WI38 (cell line): Measurements from ENCODE around the gene RTN1.

ENCODE experiments used
- H3K4me3 ChIP-seq: 2 replicates; pipeline ENCODE4 v1.5.1; 2011; ENCODE audit warnings: low read depth, mild to moderate bottlenecking, control low read depth, low read length
- TF ChIP-seq, protein P1 (sequence below): IDR thresholded peaks from 2 replicates; pipeline ENCODE4 v1.5.1; 2012; ENCODE audit warnings: low read depth, mild to moderate bottlenecking, control low read depth, low read length

RTN1 gene

DNA sequence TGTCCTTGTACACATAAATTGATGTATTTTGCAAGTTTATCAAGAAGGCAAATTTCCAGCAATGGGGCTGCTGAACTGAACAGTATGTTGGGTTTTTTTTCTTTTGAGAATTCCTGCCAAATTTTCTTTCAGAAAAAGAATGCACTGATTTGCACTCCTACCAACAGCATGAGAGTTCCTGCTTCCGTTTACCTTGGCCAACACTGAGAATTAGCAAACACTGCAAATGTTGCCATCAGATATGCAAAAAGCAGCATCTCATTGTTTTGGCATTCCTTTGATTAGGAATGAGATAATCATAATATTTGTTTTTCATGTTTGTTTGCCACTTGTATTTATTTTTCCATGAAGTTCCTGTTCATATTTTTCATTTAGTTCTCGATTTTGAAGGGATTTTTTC is 82.4 kb downstream of the RTN1 start:
- TF ChIP-seq, protein P1, sequence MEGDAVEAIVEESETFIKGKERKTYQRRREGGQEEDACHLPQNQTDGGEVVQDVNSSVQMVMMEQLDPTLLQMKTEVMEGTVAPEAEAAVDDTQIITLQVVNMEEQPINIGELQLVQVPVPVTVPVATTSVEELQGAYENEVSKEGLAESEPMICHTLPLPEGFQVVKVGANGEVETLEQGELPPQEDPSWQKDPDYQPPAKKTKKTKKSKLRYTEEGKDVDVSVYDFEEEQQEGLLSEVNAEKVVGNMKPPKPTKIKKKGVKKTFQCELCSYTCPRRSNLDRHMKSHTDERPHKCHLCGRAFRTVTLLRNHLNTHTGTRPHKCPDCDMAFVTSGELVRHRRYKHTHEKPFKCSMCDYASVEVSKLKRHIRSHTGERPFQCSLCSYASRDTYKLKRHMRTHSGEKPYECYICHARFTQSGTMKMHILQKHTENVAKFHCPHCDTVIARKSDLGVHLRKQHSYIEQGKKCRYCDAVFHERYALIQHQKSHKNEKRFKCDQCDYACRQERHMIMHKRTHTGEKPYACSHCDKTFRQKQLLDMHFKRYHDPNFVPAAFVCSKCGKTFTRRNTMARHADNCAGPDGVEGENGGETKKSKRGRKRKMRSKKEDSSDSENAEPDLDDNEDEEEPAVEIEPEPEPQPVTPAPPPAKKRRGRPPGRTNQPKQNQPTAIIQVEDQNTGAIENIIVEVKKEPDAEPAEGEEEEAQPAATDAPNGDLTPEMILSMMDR = no peak
- no peak overlapping the region for H3K4me3 ChIP-seq

DNA sequence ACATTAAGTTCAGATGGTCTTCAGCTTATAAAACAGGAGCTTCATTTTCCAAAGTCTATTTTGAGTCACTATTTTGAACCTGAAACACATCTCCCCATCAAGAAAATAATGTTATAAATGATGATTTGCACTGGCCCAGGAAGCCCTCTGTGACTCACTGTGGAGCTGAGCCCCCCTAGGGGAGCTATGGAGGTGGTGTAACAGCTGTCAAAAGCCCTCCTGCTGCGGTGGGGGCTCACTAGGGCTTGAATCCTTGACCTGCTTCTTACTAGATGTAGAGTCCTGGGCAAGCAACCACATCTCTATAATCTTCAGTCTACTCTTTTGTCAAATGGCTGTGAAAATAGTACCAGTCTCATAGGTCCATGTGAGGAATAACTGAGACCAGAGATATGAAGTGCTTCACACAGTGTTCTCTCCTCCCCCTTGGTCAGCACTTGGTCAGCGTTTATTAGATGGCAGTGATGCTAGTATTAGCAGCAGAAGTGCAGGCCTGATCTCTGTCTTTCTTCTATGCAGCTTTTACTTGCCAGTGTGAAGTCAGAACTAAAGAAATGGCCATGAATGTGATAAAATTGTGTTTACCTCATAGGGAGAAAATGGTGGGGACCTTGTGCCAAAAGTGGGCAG is 83.4 kb downstream of the RTN1 start:
- TF ChIP-seq, protein P1 = no peak

DNA sequence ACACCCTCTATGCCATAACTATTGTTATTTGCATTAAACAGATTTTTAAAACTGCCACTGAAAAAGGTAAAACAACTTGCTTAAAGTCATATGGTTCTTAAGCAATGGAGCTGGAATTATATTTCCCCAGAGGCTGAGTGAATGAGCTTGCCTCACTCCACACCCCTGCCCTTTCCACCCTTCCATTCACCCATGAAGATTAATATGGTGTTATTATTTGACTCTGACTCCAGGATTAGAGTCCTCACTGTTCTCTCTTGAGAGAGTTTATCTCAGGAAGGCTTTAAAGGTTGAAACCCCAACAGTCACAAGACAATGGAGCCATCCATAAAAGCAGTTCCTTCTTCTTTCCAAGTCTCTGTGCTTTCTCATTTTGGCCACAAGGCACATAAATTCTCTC is 84.9 kb downstream of the RTN1 start:
- H3K4me3 ChIP-seq = no peak overlapping the region
- TF ChIP-seq, protein P1 = no peak

More for the DNA sequence above, 83.4 kb downstream of the RTN1 start:
- no peak overlapping the region for H3K4me3 ChIP-seq

DNA sequence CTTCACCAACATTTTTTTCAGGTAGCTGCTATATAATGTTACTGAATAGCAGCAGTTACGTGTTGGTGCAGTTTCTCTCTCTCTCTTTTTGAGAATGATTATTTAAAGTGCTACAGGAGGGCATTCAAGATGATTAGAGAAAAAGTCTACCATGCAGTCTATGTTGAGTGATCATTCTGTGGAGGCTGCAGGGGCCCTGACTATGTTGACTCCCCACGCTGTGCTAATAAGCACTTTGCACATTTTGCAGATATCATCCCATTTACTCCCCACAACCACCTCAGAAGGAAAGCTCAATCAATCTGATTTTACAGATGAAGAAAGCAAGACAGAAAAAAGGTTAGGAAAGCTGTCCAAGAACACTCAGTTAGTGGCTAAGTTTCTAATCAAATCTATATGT is 87.8 kb downstream of the RTN1 start:
- TF ChIP-seq, protein P1 = no peak

DNA sequence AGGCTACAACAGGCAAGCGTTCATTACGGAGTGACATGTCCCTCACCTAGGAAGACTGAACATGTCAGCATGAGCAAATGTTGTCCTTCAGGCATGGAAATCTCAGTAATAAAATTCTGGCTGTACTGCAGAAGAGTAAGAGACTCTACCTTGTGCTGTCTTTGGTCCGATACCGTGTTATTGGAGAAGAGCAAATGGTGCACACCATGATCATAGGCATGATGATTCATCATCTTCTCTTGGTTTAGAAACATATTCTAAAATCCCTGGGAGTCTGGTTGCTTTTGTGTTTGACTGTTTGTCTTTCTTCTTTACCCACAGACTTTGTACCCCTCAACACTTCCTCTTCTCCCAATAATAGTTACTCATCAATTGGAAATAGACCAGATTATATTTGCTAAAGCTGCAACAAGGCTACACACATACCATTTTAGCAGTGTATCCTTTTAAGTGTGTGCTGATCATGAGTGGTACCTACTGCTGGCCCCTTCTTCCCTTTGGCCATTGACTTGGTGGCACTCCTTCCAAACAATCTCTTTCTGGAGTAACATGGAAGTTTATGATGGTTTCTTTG is 93.5 kb downstream of the RTN1 start:
- no peak overlapping the region for H3K4me3 ChIP-seq
- TF ChIP-seq, protein P1 = no peak

More for the DNA sequence above, 87.8 kb downstream of the RTN1 start:
- no peak overlapping the region for H3K4me3 ChIP-seq

DNA sequence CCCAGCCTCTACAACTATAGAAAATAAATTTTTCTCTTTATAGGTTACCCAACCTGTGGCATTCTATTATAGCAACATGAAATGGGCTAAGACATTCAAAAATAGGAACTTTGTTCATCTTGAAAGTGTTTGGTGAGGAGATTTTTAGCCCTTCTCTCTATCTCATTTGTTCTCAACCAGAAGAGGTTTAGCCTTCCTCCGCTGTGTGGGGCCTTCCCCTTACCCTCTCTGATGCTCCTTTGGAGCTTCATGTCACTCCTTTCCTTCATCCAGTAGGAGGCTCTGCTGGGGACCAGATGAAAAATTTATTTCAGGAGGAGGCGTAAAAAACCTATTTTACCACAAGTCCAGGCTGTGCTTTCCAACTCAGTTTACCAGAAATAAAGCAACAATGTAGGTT is 94.1 kb downstream of the RTN1 start:
- TF ChIP-seq, protein P1 = no peak
- no peak overlapping the region for H3K4me3 ChIP-seq

DNA sequence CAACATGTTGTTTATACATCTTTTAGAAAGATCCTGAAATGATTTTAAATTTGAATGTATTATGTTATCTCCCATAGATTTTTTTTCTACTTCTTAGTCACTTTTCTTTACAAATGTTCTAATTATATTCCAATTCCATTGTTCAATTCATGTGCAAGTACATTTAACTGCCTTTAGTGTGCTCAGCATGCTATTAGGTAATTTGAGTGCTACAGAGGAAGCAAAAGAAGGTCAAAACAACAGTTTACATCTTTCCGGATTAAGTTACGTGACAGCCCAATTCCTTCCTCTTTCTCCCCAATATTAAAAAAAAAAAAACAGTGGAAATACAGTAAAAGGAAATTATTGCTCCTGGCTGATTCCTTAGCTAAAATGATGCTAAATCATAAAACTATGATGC is 98.3 kb downstream of the RTN1 start:
- H3K4me3 ChIP-seq = no peak overlapping the region
- TF ChIP-seq, protein P1 = no peak
